ENCODE results near the gene PAK3. TPM values are rescaled to one million over a fixed set of nuclear protein-coding genes. Genes with fewer than 3 reads are reported as not detected.

PAK3 gene
- 100 to 1,000 TPM in 1 of 2 donors, 10 to 100 TPM in 1; 30.5 to 120 TPM for total RNA-seq
- 10 to 100 TPM; 48.0 to 62.4 TPM for polyA plus RNA-seq (ENCODE audit: insufficient read length in 2 of 2)
- long read RNA-seq, donor 1, full-length matches to known transcripts: 1 of 1 reads
- long read RNA-seq, donor 1, partial matches to known transcripts: 0 of 1 reads
- long read RNA-seq, donor 1, other reads (novel, unspliced or antisense): 0 of 1 reads
- long read RNA-seq, donor 2: 0 reads
- long read RNA-seq, donor 3, partial matches to known transcripts: 0 of 1 reads
- long read RNA-seq, donor 3, other reads (novel, unspliced or antisense): 0 of 1 reads
- long read RNA-seq, donor 4: 0 reads

DNA sequence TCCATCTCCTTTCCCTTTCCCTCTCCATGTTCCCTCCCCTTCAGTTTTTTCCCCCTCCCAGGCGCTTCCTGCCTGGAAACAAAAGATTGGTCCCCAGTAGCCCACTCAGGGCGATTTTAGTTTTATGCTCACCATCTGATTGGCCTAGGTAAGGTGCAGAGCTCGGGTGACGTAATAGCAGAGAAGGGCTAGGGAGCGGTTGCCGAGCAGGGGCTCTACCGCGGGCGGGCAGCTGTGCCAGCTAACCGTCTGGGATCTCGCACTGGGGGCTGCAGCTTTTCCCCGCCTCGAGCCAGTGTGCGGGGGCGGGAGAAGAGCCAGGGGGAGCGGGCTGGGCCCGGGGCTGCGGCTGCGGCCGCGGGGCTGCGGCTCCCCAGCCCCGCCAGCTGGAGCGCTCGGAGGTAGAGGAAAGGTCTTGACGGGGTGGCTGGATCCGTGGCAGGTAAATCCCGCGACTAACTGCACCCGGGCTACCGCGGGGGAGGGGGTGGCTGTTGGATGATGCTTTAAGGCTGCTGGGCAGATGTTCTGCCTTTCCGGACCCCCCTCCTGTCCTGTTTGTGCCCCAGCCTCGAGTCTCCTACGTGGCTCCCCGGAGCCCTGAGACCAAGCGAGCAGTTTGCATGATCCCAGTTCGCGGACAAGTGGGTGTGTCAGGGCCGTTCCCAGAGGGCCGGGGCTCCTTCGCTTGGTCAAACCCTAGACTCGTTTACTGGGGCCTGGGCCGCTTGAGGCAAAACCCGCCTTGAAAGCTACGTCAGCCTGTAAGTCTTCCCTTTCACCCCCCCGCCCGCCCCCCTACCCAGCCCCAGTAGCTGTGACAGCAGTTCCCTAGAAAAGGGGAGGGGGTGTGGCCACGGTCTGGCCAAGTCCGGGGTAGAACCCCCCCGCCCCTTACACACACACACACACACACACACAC is at the start of gene PAK3:
PAK3 (plus strand) TSS at position 218 of the 922 bp plus-strand sequence. CDS start 26,913 bp downstream, outside the sequence.
- Histone ChIP-seq H3K36me3 (ENCODE audit: control insufficient read depth, insufficient read depth, low read length) (no peaks in the 10 kb centered on the region), H3K4me1 (ENCODE audit: control insufficient read depth, insufficient read depth, low read length) (peaks cover 4% of the 10 kb centered on the region), H3K27me3 (ENCODE audit: control insufficient read depth, insufficient read depth, low read length) (peaks cover 47% of the 10 kb centered on the region), H3K4me3 (ENCODE audit: low read depth, low read length) (peak within 1 kb of the TSS; percentile 66), H3K27ac (ENCODE audit: low read depth, low read length) (peak within 1 kb of the TSS; percentile 47), H3K9me3 (ENCODE audit: control insufficient read depth, insufficient read depth, low read length) (no peaks in the 10 kb centered on the region)
- 17% methylated on average over 42 of the region's 51 CpGs for WGBS (ENCODE audit: insufficient coverage)
- peak in 4 of 6 donors; percentile 59 to 97 (median 84) for DNase-seq (ENCODE audit: low read depth in 4 of 6, low spot score in 6 of 6)

DNA sequence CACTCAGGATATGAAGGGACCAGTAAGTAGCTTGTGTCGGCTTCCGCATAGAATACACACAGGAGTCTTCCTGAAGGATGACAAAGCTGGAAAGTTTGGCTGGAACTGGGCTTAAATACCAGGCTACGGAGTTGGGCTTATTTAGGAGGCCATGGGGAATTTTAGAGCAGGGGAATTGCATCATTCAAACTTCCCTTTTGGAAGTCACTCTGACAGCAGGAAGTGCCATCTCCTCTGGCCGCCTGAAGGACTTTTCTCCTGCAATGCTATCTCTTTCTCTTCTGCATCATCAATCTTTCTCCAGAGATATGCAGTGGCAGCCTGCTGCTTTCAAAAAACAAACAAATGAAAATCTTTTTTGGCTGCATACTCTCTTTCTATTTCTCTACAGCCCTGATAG is 48.4 kb upstream of the PAK3 start:
- no peak for DNase-seq (ENCODE audit: low read depth in 4 of 6, low spot score in 6 of 6)
- H3K27ac ChIP-seq (ENCODE audit: low read depth, low read length): no peak overlapping the region
- no peaks in the 10 kb centered on the region for H3K9me3 ChIP-seq (ENCODE audit: control insufficient read depth, insufficient read depth, low read length)
- H3K4me1 ChIP-seq (ENCODE audit: control insufficient read depth, insufficient read depth, low read length): no peaks in the 10 kb centered on the region
- WGBS (ENCODE audit: insufficient coverage): 73% methylated on average over 4 of the region's 4 CpGs
- peaks cover 13% of the 10 kb centered on the region for H3K27me3 ChIP-seq (ENCODE audit: control insufficient read depth, insufficient read depth, low read length)
- no peak overlapping the region for H3K4me3 ChIP-seq (ENCODE audit: low read depth, low read length)
- H3K36me3 ChIP-seq (ENCODE audit: control insufficient read depth, insufficient read depth, low read length): no peaks in the 10 kb centered on the region

DNA sequence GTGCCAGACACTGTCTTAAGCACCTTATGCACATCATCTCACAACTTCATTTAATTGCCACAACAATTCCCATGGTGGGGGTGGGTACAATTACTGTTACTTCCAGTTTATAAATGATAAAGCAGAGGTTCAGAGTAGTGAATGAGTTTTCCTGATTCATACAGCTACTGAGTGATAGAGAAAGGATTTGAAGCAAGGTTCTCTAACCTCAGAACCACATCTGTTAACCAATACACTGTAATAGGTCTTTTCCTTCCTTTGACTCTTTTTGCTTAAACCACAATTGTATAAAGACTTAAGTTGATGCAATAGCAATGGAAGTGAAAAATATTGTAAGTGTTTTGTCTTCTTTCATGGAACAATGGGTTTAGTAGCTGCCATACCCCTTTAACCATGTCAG is 43.5 kb upstream of the PAK3 start:
- Histone ChIP-seq H3K36me3 (ENCODE audit: control insufficient read depth, insufficient read depth, low read length) (no peaks in the 10 kb centered on the region), H3K27ac (ENCODE audit: low read depth, low read length) (no peak overlapping the region), H3K4me1 (ENCODE audit: control insufficient read depth, insufficient read depth, low read length) (no peaks in the 10 kb centered on the region), H3K9me3 (ENCODE audit: control insufficient read depth, insufficient read depth, low read length) (no peaks in the 10 kb centered on the region), H3K4me3 (ENCODE audit: low read depth, low read length) (no peak overlapping the region), H3K27me3 (ENCODE audit: control insufficient read depth, insufficient read depth, low read length) (peaks cover 11% of the 10 kb centered on the region)
- DNase-seq (ENCODE audit: low read depth in 4 of 6, low spot score in 6 of 6): no peak

DNA sequence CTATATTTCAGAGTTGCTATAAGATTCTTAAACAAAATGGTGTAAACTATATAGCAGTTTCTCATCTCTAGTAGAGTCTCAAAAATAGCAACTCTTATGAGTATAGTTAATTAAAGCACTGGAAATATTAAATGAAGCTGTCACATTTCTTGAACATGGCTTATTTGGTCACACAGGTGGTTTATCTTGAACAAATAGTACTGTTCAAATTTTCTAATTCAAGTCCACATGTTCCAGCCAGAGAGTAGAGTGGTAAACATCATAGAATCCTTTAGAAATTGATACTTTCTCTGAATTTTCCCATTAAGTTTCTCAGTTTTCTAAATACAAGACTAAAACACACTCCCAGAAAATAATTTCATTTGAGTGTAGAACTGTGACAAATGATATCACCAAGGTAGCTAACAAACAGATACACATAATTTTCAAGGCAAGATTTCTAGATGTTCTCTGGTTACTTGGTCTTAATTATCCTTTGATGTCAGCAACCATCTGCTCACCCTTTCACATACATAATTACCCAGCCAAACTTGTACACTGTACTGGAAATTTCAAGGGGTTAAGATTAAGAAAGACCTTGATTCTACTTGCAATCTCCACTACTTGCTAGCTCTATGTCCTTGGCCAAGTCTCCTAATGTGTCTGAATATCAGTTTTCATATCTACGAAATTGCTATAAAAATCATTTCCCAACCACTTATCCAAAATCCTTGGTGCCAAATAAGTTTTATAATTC is 24.3 kb upstream of the PAK3 start:
- Histone ChIP-seq H3K27me3 (ENCODE audit: control insufficient read depth, insufficient read depth, low read length) (no peaks in the 10 kb centered on the region), H3K27ac (ENCODE audit: low read depth, low read length) (no peak overlapping the region), H3K4me1 (ENCODE audit: control insufficient read depth, insufficient read depth, low read length) (no peaks in the 10 kb centered on the region), H3K9me3 (ENCODE audit: control insufficient read depth, insufficient read depth, low read length) (no peaks in the 10 kb centered on the region), H3K4me3 (ENCODE audit: low read depth, low read length) (no peak overlapping the region), H3K36me3 (ENCODE audit: control insufficient read depth, insufficient read depth, low read length) (no peaks in the 10 kb centered on the region)
- WGBS (ENCODE audit: insufficient coverage): no CpG with 5 or more reads among the region's 1 CpG
- no peak for DNase-seq (ENCODE audit: low read depth in 4 of 6, low spot score in 6 of 6)

DNA sequence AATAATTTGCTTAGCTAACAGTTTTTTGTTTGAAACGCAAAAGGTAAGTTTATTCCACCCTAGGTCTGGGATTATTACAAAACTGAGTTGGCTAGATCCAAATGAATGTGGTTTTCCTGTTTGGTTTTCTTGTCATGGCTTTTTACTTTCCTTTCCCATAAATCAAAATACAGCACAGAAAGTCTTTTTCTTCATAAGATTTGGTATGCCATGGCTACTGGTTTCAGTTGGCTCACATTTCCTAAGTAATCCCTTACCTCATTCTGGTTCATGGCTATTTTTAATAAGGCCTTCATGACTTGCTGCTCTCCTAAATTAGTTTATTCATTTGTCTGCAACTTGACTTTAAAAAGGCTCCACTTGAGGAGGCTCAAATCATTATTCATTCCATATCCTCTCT is 12.9 kb upstream of the PAK3 start:
- no CpG with 5 or more reads among the region's 1 CpG for WGBS (ENCODE audit: insufficient coverage)
- H3K4me3 ChIP-seq (ENCODE audit: low read depth, low read length): no peak overlapping the region
- no peaks in the 10 kb centered on the region for H3K9me3 ChIP-seq (ENCODE audit: control insufficient read depth, insufficient read depth, low read length)
- DNase-seq (ENCODE audit: low read depth in 4 of 6, low spot score in 6 of 6): no peak
- H3K36me3 ChIP-seq (ENCODE audit: control insufficient read depth, insufficient read depth, low read length): no peaks in the 10 kb centered on the region
- peaks cover 4% of the 10 kb centered on the region for H3K27me3 ChIP-seq (ENCODE audit: control insufficient read depth, insufficient read depth, low read length)
- H3K4me1 ChIP-seq (ENCODE audit: control insufficient read depth, insufficient read depth, low read length): no peaks in the 10 kb centered on the region
- H3K27ac ChIP-seq (ENCODE audit: low read depth, low read length): no peak overlapping the region

DNA sequence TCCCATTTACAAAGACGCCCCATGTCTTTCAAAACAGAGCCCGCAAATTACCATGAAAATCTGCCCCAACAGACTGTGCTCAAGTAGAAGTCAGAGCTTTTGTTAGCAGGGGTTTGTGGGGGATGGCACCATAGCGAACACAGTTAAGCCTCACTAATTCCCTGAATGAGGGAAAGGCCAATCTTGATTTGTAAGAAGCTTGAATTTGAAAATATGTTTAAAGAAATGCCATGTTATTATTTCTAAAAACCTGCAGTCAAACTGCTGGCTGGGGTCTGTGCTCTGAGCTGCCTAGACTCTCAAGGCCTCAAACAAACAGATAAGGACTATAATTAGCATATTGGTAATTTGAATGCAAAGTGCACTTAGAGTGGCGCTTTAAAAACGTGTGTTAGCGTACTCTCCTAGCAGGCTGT is 9.4 kb upstream of the PAK3 start:
- H3K4me1 ChIP-seq (ENCODE audit: control insufficient read depth, insufficient read depth, low read length): no peaks in the 10 kb centered on the region
- peak in 2 of 6 donors; percentile 26 to 71 for DNase-seq (ENCODE audit: low read depth in 4 of 6, low spot score in 6 of 6)
- no peaks in the 10 kb centered on the region for H3K36me3 ChIP-seq (ENCODE audit: control insufficient read depth, insufficient read depth, low read length)
- no peak overlapping the region for H3K27ac ChIP-seq (ENCODE audit: low read depth, low read length)
- H3K4me3 ChIP-seq (ENCODE audit: low read depth, low read length): no peak overlapping the region
- no CpG with 5 or more reads among the region's 6 CpGs for WGBS (ENCODE audit: insufficient coverage)
- peaks cover 9% of the 10 kb centered on the region for H3K27me3 ChIP-seq (ENCODE audit: control insufficient read depth, insufficient read depth, low read length)
- H3K9me3 ChIP-seq (ENCODE audit: control insufficient read depth, insufficient read depth, low read length): no peaks in the 10 kb centered on the region

DNA sequence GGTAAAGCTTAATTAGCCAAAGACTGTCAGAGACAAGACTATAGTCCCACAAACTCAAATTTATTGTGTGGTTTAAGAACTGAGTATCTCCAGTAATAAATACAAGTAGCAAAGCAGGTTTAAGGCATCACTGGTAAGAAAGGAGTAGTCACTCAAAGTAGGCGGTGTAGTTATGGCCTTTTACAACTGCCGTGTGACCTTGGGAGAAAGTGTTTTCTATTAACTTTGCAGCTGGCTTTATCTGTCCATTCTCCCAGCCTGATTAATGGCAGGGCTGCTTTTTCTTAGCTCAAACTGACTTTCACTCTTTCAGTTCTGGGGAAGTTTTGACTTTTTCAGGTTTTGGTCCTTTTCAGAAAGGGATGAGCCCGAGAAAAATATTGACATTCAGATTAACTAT is 7.4 kb upstream of the PAK3 start:
- H3K4me1 ChIP-seq (ENCODE audit: control insufficient read depth, insufficient read depth, low read length): no peaks in the 10 kb centered on the region
- no CpG with 5 or more reads among the region's 3 CpGs for whole genome bisulfite sequencing (ENCODE audit: insufficient coverage)

DNA sequence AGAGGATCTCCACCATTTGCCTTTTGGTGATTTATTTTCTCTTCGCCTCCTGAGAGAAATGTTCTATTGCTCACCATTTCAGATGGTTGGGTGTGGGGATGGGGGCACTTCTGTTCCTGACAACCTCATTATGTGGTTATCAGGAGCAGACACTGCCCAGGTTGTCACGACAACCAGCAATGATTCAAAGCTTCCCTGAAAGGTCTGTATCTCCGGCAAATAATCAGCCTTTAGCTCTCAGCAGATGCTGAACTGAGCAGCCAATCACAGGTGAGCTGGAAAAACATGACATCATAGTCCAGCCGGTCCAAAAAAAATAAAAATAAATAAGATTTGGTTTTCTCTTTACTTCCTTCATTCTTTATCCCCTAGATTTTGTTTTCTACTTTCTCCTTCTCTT is 5.5 kb upstream of the PAK3 start:
- Histone ChIP-seq H3K9me3 (ENCODE audit: control insufficient read depth, insufficient read depth, low read length) (no peaks in the 10 kb centered on the region), H3K4me3 (ENCODE audit: low read depth, low read length) (no peak overlapping the region), H3K27ac (ENCODE audit: low read depth, low read length) (no peak overlapping the region), H3K4me1 (ENCODE audit: control insufficient read depth, insufficient read depth, low read length) (no peaks in the 10 kb centered on the region), H3K27me3 (ENCODE audit: control insufficient read depth, insufficient read depth, low read length) (peaks cover 22% of the 10 kb centered on the region), H3K36me3 (ENCODE audit: control insufficient read depth, insufficient read depth, low read length) (no peaks in the 10 kb centered on the region)
- peak in 1 of 6 donors; percentile 48 for DNase-seq (ENCODE audit: low read depth in 4 of 6, low spot score in 6 of 6)
- 36% methylated on average over 3 of the region's 4 CpGs for WGBS (ENCODE audit: insufficient coverage)

More for the DNA sequence above, 7.4 kb upstream of the PAK3 start:
- H3K27ac ChIP-seq (ENCODE audit: low read depth, low read length): no peak overlapping the region
- H3K36me3 ChIP-seq (ENCODE audit: control insufficient read depth, insufficient read depth, low read length): no peaks in the 10 kb centered on the region
- no peak overlapping the region for H3K4me3 ChIP-seq (ENCODE audit: low read depth, low read length)
- DNase-seq (ENCODE audit: low read depth in 4 of 6, low spot score in 6 of 6): no peak
- peaks cover 19% of the 10 kb centered on the region for H3K27me3 ChIP-seq (ENCODE audit: control insufficient read depth, insufficient read depth, low read length)
- H3K9me3 ChIP-seq (ENCODE audit: control insufficient read depth, insufficient read depth, low read length): no peaks in the 10 kb centered on the region

DNA sequence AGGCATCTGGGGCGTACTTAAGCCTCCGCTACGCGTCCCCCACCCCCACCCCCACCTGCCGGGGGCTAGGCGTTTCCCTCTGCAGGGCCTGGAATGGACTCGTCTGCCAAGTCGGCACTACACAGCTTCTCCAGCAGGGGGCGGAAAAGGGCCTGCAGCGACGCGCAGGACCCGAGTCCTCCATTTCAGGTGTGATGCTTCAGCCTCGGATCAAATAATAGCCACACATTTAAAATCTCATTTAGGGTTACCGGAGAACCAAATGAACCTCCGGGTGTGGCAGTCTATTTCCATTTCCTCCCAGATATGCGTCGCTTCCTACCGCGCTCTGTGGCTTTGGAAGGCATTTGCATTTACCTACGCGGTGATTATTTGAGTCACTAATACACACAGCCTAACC is 2.9 kb downstream of the PAK3 start:
- Histone ChIP-seq H3K36me3 (ENCODE audit: control insufficient read depth, insufficient read depth, low read length) (no peaks in the 10 kb centered on the region), H3K27ac (ENCODE audit: low read depth, low read length) (no peak overlapping the region), H3K9me3 (ENCODE audit: control insufficient read depth, insufficient read depth, low read length) (no peaks in the 10 kb centered on the region), H3K27me3 (ENCODE audit: control insufficient read depth, insufficient read depth, low read length) (peaks cover 50% of the 10 kb centered on the region), H3K4me1 (ENCODE audit: control insufficient read depth, insufficient read depth, low read length) (peaks cover 8% of the 10 kb centered on the region), H3K4me3 (ENCODE audit: low read depth, low read length) (no peak overlapping the region)
- peak in 2 of 6 donors; percentile 55 to 82 for DNase-seq (ENCODE audit: low read depth in 4 of 6, low spot score in 6 of 6)
- 8% methylated on average over 15 of the region's 22 CpGs for WGBS (ENCODE audit: insufficient coverage)
